PC-9 (cell line): Measurements from ENCODE around the gene ZNF407. TPM values are rescaled to one million over a fixed set of nuclear protein-coding genes. Genes with fewer than 3 reads are reported as not detected.

Experiments
- BruUV-seq: library from RNA; stranded (reverse); fragments of 400-500 nt; replicated peaks from 2 replicates; lab custom pipeline; 2021; lab: Mats Ljungman, UMichigan
- CTCF ChIA-PET: fragments of 300-600 bp; sonication (Branson Sonifier 250); formaldehyde crosslinking; loops from one replicate; lab custom pipeline; 2022; ENCODE audit warnings: antibody characterized with exemption; lab: Charles Lee
- POLR2A ChIA-PET: fragments of 300-600 bp; sonication (Branson Sonifier 250); formaldehyde crosslinking; loops from one replicate; lab custom pipeline; 2022; ENCODE audit warnings: antibody characterized with exemption; ENCODE audit not compliant: unreplicated experiment; lab: Charles Lee
- DNase-seq, 2 experiments: peaks; one replicate each; pipeline versions ENCODE4 v3.0.0 to v3.0.0-alpha.2; 2015 to 2022; ENCODE audit warnings: mixed read lengths in 1 of 2
- H2AFZ ChIP-seq: fragments of 200-600 bp; sonication (generic); 2 replicates; pipeline ENCODE4 v1.8.1; 2017; ENCODE audit warnings: antibody characterized with exemption
- H3F3A ChIP-seq: fragments of 200-600 bp; sonication (generic); 2 replicates; pipeline ENCODE4 v1.8.1; 2017; ENCODE audit warnings: antibody characterized with exemption, mild to moderate bottlenecking, low read depth; ENCODE audit not compliant: insufficient read depth
- H3K27ac ChIP-seq: fragments of 200-600 bp; sonication (generic); 2 replicates; pipeline ENCODE4 v1.6.1; 2016; ENCODE audit warnings: mixed run types
- H3K27me3 ChIP-seq: fragments of 200-600 bp; sonication (generic); 2 replicates; pipeline ENCODE4 v1.6.1; 2016; ENCODE audit warnings: low read depth, mixed run types; ENCODE audit not compliant: insufficient read depth
- H3K36me3 ChIP-seq: fragments of 200-600 bp; sonication (generic); 2 replicates; pipeline ENCODE4 v1.6.1; 2016; ENCODE audit warnings: low read depth, mixed run types
- H3K4me1 ChIP-seq: fragments of 200-600 bp; sonication (generic); replicated peaks from 2 replicates; pipeline ENCODE4 v1.6.1; 2016; ENCODE audit warnings: mixed run types; ENCODE audit not compliant: insufficient read depth
- H3K4me2 ChIP-seq: fragments of 200-600 bp; sonication (generic); 2 replicates; pipeline ENCODE4 v1.6.1; 2017; ENCODE audit warnings: mixed run types
- H3K4me3 ChIP-seq: fragments of 200-600 bp; sonication (generic); 2 replicates; pipeline ENCODE4 v1.6.1; 2016; ENCODE audit warnings: mixed run types
- H3K79me2 ChIP-seq: fragments of 200-600 bp; sonication (generic); 2 replicates; pipeline ENCODE4 v1.6.1; 2017; ENCODE audit warnings: low read depth, mixed run types
- H3K9me2 ChIP-seq: fragments of 200-600 bp; sonication (generic); 2 replicates; pipeline ENCODE4 v1.8.1; 2017; ENCODE audit warnings: mild to moderate bottlenecking; ENCODE audit not compliant: insufficient read depth
- H3K9me3 ChIP-seq: fragments of 200-600 bp; sonication (generic); 2 replicates; pipeline ENCODE4 v1.8.1; 2016; ENCODE audit warnings: low read depth; ENCODE audit not compliant: insufficient read depth
- H4K20me1 ChIP-seq: fragments of 200-600 bp; sonication (generic); 2 replicates; pipeline ENCODE4 v1.8.1; 2017; ENCODE audit not compliant: insufficient read depth
- CTCF ChIP-seq: fragments of 200-600 bp; sonication (generic); conservative IDR thresholded peaks from 2 replicates; pipeline ENCODE4 v1.6.1; 2017; ENCODE audit warnings: mixed run types, antibody characterized with exemption, mild to moderate bottlenecking, moderate library complexity
- EZH2 ChIP-seq: fragments of 200-600 bp; sonication (generic); IDR thresholded peaks from 2 replicates; pipeline ENCODE4 v1.8.0; 2017; ENCODE audit warnings: antibody characterized with exemption, low read depth
- intact Hi-C: fragments of 100-400 bp; cut with micrococcal nuclease; formaldehyde crosslinking; loops from one replicate; pipeline ENCODE4 v1.10.0; 2022; ENCODE audit not compliant: unreplicated experiment
- total RNA-seq: library from RNA; stranded (reverse); gene quantifications from 2 replicates; pipeline ENCODE4 v1.2.3, GENCODE V29; 2021

ZNF407 gene
- total RNA-seq, 1 experiment from 2014 or later: 13.4 TPM

- no peak overlapping the region for H3K4me3 ChIP-seq
- H3K79me2 ChIP-seq: no peaks in the 10 kb centered on the region
- BruUV-seq: no TSS peak
- no peak overlapping the region for H3K4me2 ChIP-seq
- no peak overlapping the region for H2AFZ ChIP-seq
- no peaks in the 10 kb centered on the region for H3K36me3 ChIP-seq
- H4K20me1 ChIP-seq: peaks cover 3% of the 10 kb centered on the region; the same call in 1 of the 2 replicates
- H3K27me3 ChIP-seq: no peaks in the 10 kb centered on the region
- H3K27ac ChIP-seq: no peak overlapping the region
- ChIA-PET CTCF (interaction anchor here (0.5 kb wide), 1 partner anchor 125 kb away, joined by 3 read pairs; no protein-coding TSS in a partner anchor), POLR2A (no interaction called here)
- no peaks in the 10 kb centered on the region; the same call in 1 of the 2 replicates for H3F3A ChIP-seq
- DNase-seq: no peak
- TF ChIP-seq EZH2 (no peak), CTCF (peak; percentile 89)
- H3K9me2 ChIP-seq: no peaks in the 10 kb centered on the region
- no peaks in the 10 kb centered on the region for H3K4me1 ChIP-seq
- no peaks in the 10 kb centered on the region for H3K9me3 ChIP-seq
- intact Hi-C loops: loop anchor here (5.0 to 10.0 kb wide), 5 partner anchors 245 to 1692 kb away; no protein-coding TSS in a partner anchor
These were observed 54.8 kb downstream of the ZNF407 start for GRCh38 chr18:74652392-74652988.

GRCh38 chr18:74654638-74655037 is 57.0 kb downstream of the ZNF407 start:
- H3K27me3 ChIP-seq: no peaks in the 10 kb centered on the region
- POLR2A ChIA-PET: no interaction called here
- H3K4me2 ChIP-seq: no peak overlapping the region
- no peak overlapping the region for H3K4me3 ChIP-seq
- H2AFZ ChIP-seq: no peak overlapping the region
- TF ChIP-seq EZH2 (no peak), CTCF (peak; percentile 62)
- H3F3A ChIP-seq: no peaks in the 10 kb centered on the region; the same call in 1 of the 2 replicates
- no peaks in the 10 kb centered on the region for H3K4me1 ChIP-seq
- no peaks in the 10 kb centered on the region for H3K36me3 ChIP-seq
- H3K27ac ChIP-seq: no peak overlapping the region
- no TSS peak for BruUV-seq
- peak in 1 of 2 experiments; percentile 45 for DNase-seq
- intact Hi-C loops: loop anchor here (2.0 to 10.0 kb wide), 6 partner anchors 243 to 1690 kb away; no protein-coding TSS in a partner anchor
- H3K9me3 ChIP-seq: no peaks in the 10 kb centered on the region
- H3K79me2 ChIP-seq: no peaks in the 10 kb centered on the region
- CTCF ChIA-PET: no interaction called here
- H3K9me2 ChIP-seq: no peaks in the 10 kb centered on the region
- peaks cover 3% of the 10 kb centered on the region; the same call in 1 of the 2 replicates for H4K20me1 ChIP-seq

GRCh38 chr18:74661008-74661407 is 63.3 kb downstream of the ZNF407 start:
- no peak overlapping the region for H2AFZ ChIP-seq
- H3K27ac ChIP-seq: no peak overlapping the region
- no peaks in the 10 kb centered on the region for H3K9me2 ChIP-seq
- no peaks in the 10 kb centered on the region for H3K36me3 ChIP-seq
- H3K4me2 ChIP-seq: no peak overlapping the region
- H3K4me1 ChIP-seq: no peaks in the 10 kb centered on the region
- H3K4me3 ChIP-seq: no peak overlapping the region
- ChIA-PET CTCF (no interaction called here), POLR2A (interaction anchor here (1.0 kb wide), 1 partner anchor 174 kb away, joined by 3 read pairs; no protein-coding TSS in a partner anchor)
- no peaks in the 10 kb centered on the region for H3K79me2 ChIP-seq
- TF ChIP-seq EZH2: no peak
- TF ChIP-seq CTCF: no peak
- H3K9me3 ChIP-seq: no peaks in the 10 kb centered on the region
- no TSS peak for BruUV-seq
- H4K20me1 ChIP-seq: peaks cover 6% of the 10 kb centered on the region; the same call in 1 of the 2 replicates
- intact Hi-C loops: no loop called here
- no peaks in the 10 kb centered on the region for H3F3A ChIP-seq
- H3K27me3 ChIP-seq: no peaks in the 10 kb centered on the region
- DNase-seq: no peak
